Ishikawa (cell line): ENCODE measurements around the gene CXorf49B.

Experiments used
- CREB1 ChIP-seq: IDR thresholded peaks from 2 replicates; pipeline ENCODE4 v1.6.1; 2012; ENCODE audit warnings: low read depth
- EGR1 ChIP-seq: IDR thresholded peaks from 2 replicates; pipeline ENCODE4 v1.6.1; 2012
- EP300 ChIP-seq: IDR thresholded peaks from 2 replicates; pipeline ENCODE4 v1.6.1; 2012; ENCODE audit warnings: borderline replicate concordance
- FOXM1 ChIP-seq: IDR thresholded peaks from 2 replicates; pipeline ENCODE4 v1.6.1; 2012; ENCODE audit warnings: low read depth, borderline replicate concordance
- NFIC ChIP-seq: IDR thresholded peaks from 2 replicates; pipeline ENCODE4 v1.6.1; 2012
- RAD21 ChIP-seq: IDR thresholded peaks from 2 replicates; pipeline ENCODE4 v1.6.1; 2012; ENCODE audit warnings: low read depth
- TAF1 ChIP-seq: IDR thresholded peaks from 2 replicates; pipeline ENCODE4 v1.6.1; 2012; ENCODE audit warnings: low read depth, mild to moderate bottlenecking
- TEAD4 ChIP-seq: IDR thresholded peaks from 2 replicates; pipeline ENCODE4 v1.6.1; 2012
- YY1 ChIP-seq: IDR thresholded peaks from 2 replicates; pipeline ENCODE4 v1.6.1; 2012; ENCODE audit warnings: low read depth
- TF ChIP-seq, protein P1 (sequence below): IDR thresholded peaks from 2 replicates; pipeline ENCODE4 v1.6.1; 2012; ENCODE audit warnings: low read depth, mild to moderate bottlenecking
- TF ChIP-seq, protein P2 (sequence below): IDR thresholded peaks from 2 replicates; pipeline ENCODE4 v1.6.1; 2012

DNA sequence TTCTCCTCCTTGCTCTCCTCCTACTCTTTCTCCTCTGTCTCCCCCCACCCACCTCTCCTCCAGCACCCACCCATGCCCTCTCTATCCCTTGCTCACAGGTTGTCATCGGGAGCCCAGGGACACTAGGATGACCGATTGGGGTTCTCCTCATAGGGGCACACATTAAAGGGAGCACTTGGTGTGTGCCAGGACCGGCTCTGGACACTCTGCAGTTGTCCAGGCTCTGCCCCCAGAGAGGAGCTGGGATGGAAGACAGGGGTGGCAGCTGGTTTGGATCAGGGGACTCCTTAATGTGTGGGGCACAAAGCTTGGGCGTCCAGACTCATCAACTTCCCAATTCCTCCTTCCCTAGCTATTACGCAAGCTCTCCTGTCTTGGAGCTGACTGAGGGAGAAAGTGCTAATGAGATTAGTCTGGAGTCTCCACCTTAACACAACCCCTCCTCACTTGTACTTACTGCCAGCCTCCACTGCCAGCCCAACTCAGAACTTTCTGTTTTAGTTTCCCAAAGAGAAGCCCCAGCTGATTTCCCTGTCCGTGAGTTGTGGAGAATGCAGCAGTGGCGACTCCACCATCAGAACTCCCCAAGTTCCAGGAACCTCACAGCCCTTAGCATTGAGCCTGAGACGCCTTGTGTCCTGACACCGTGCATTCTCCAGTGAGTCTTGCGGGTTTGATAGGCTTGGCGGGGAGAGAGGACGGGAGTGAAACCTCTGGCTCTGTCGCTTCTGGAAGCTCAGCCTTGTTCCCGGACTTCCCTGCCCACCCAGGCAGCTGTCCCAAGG lies 52.2 kb downstream of the CXorf49B start:
- TF ChIP-seq FOXM1 (no peak), EP300 (no peak), YY1 (no peak), NFIC (no peak), TAF1 (no peak), EGR1 (no peak), RAD21 (no peak), CREB1 (no peak), TEAD4 (no peak)
- TF ChIP-seq, protein P1, sequence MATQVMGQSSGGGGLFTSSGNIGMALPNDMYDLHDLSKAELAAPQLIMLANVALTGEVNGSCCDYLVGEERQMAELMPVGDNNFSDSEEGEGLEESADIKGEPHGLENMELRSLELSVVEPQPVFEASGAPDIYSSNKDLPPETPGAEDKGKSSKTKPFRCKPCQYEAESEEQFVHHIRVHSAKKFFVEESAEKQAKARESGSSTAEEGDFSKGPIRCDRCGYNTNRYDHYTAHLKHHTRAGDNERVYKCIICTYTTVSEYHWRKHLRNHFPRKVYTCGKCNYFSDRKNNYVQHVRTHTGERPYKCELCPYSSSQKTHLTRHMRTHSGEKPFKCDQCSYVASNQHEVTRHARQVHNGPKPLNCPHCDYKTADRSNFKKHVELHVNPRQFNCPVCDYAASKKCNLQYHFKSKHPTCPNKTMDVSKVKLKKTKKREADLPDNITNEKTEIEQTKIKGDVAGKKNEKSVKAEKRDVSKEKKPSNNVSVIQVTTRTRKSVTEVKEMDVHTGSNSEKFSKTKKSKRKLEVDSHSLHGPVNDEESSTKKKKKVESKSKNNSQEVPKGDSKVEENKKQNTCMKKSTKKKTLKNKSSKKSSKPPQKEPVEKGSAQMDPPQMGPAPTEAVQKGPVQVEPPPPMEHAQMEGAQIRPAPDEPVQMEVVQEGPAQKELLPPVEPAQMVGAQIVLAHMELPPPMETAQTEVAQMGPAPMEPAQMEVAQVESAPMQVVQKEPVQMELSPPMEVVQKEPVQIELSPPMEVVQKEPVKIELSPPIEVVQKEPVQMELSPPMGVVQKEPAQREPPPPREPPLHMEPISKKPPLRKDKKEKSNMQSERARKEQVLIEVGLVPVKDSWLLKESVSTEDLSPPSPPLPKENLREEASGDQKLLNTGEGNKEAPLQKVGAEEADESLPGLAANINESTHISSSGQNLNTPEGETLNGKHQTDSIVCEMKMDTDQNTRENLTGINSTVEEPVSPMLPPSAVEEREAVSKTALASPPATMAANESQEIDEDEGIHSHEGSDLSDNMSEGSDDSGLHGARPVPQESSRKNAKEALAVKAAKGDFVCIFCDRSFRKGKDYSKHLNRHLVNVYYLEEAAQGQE = no peak
- TF ChIP-seq, protein P2, sequence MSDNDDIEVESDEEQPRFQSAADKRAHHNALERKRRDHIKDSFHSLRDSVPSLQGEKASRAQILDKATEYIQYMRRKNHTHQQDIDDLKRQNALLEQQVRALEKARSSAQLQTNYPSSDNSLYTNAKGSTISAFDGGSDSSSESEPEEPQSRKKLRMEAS = no peak
